Measurements from ENCODE around the gene STAP1.

- TF ChIP-seq CTCF (IDR thresholded peaks at IDR 0.05; ENCODE audit: low read depth, low read length, poor library complexity, severe bottlenecking), result no peak
- no peak for TF ChIP-seq EZH2phosphoT487 (IDR thresholded peaks at IDR 0.05; ENCODE audit: borderline replicate concordance, low read length)
These were observed 12.5 kb upstream of the STAP1 start for GRCh38 chr4:67546004-67546356.

All from DOHH2 (cell line).